Osteoblast (primary cell): ENCODE data around the gene EDEM1. TPM values are rescaled to one million over a fixed set of nuclear protein-coding genes. Genes with fewer than 3 reads are reported as not detected.

Experiments used
- DNase-seq: peaks from one replicate; pipeline ENCODE4 v3.0.0; 2011; ENCODE audit warnings: low spot score, mixed read lengths; ENCODE audit not compliant: insufficient read length; ENCODE audit errors: missing footprints
- H2AFZ ChIP-seq: 2 replicates; pipeline ENCODE4 v1.6.0; 2011; ENCODE audit warnings: mild to moderate bottlenecking, low read length
- H3K27ac ChIP-seq: 2 replicates; pipeline ENCODE4 v1.5.1; 2011; ENCODE audit warnings: mild to moderate bottlenecking, low read depth, low read length, moderate library complexity
- H3K27me3 ChIP-seq: 2 replicates; pipeline ENCODE4 v1.6.0; 2012; ENCODE audit warnings: mild to moderate bottlenecking, control low read depth, inconsistent platforms, low read length, moderate library complexity; ENCODE audit not compliant: insufficient read depth
- H3K36me3 ChIP-seq: 2 replicates; pipeline ENCODE4 v1.5.1; 2011; ENCODE audit warnings: mild to moderate bottlenecking, low read length, control low read depth, moderate library complexity; ENCODE audit not compliant: insufficient read depth
- H3K4me1 ChIP-seq: 2 replicates; pipeline ENCODE4 v1.5.1; 2011; ENCODE audit warnings: mild to moderate bottlenecking, low read length, control low read depth, moderate library complexity; ENCODE audit not compliant: insufficient read depth
- H3K4me2 ChIP-seq: 2 replicates; pipeline ENCODE4 v1.6.0; 2011; ENCODE audit warnings: mild to moderate bottlenecking, low read length; ENCODE audit not compliant: insufficient read depth
- H3K4me3 ChIP-seq: fragments of 200-600 bp; sonication (generic); 3 replicates; pipeline ENCODE4 v1.5.1; 2012; ENCODE audit warnings: mild to moderate bottlenecking, low read length, inconsistent platforms; ENCODE audit not compliant: insufficient read depth
- H3K79me2 ChIP-seq: 2 replicates; pipeline ENCODE4 v1.6.0; 2012; ENCODE audit warnings: mild to moderate bottlenecking, low read length, control low read depth, inconsistent platforms; ENCODE audit not compliant: insufficient read depth
- H3K9me3 ChIP-seq: 2 replicates; pipeline ENCODE4 v1.5.1; 2011; ENCODE audit warnings: low read depth, low read length, control low read depth
- H4K20me1 ChIP-seq: 2 replicates; pipeline ENCODE4 v1.6.0; 2012; ENCODE audit warnings: mild to moderate bottlenecking, low read length, control low read depth; ENCODE audit not compliant: insufficient read depth
- total RNA-seq: library from RNA; depleted of rRNA; stranded (reverse); fragments of >200 nt; gene quantifications from 2 replicates; pipeline ENCODE4 v1.2.3, GENCODE V29; 2012
- TF ChIP-seq, protein P1 (sequence below): IDR thresholded peaks from 2 replicates; pipeline ENCODE4 v1.5.1; 2011; ENCODE audit warnings: mild to moderate bottlenecking, low read depth, low read length, moderate library complexity; ENCODE audit errors: extremely low read depth

EDEM1 gene
- total RNA-seq, 1 donor = 38.7 TPM

GRCh38 chr3:5260992-5261501 lies 73.5 kb downstream of the EDEM1 start:
- Histone ChIP-seq H3K4me3 (no peak overlapping the region), H3K4me2 (no peak overlapping the region), H3K4me1 (no peaks in the 10 kb centered on the region), H4K20me1 (no peaks in the 10 kb centered on the region), H3K9me3 (no peaks in the 10 kb centered on the region), H3K27me3 (no peaks in the 10 kb centered on the region), H3K79me2 (no peaks in the 10 kb centered on the region), H3K27ac (no peak overlapping the region), H3K36me3 (no peaks in the 10 kb centered on the region), H2AFZ (no peak overlapping the region)
- DNase-seq = no peak
- TF ChIP-seq, protein P1, sequence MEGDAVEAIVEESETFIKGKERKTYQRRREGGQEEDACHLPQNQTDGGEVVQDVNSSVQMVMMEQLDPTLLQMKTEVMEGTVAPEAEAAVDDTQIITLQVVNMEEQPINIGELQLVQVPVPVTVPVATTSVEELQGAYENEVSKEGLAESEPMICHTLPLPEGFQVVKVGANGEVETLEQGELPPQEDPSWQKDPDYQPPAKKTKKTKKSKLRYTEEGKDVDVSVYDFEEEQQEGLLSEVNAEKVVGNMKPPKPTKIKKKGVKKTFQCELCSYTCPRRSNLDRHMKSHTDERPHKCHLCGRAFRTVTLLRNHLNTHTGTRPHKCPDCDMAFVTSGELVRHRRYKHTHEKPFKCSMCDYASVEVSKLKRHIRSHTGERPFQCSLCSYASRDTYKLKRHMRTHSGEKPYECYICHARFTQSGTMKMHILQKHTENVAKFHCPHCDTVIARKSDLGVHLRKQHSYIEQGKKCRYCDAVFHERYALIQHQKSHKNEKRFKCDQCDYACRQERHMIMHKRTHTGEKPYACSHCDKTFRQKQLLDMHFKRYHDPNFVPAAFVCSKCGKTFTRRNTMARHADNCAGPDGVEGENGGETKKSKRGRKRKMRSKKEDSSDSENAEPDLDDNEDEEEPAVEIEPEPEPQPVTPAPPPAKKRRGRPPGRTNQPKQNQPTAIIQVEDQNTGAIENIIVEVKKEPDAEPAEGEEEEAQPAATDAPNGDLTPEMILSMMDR = no peak

DNA sequence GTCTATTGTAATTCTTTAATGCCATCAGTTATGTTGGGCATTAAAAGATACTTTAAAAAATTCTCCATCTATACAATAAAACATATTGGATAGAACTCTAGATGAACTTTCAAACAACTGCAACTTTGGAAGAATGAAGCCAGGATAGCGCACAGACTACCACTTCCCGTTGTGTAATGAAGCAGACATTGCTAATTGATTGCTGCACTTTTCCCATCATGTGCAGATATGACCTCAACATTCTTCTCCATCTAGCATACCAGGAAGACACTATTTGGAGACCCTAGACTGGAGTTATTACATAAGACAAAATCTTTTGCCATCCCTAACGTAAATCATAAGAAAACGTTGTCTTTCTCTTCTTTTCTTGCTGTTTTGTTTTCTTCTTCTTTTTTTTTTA lies 75.0 kb downstream of the EDEM1 start:
- Histone ChIP-seq H4K20me1 (no peaks in the 10 kb centered on the region), H3K79me2 (no peaks in the 10 kb centered on the region), H3K9me3 (no peaks in the 10 kb centered on the region), H3K4me2 (no peak overlapping the region), H3K4me3 (no peak overlapping the region), H3K36me3 (no peaks in the 10 kb centered on the region), H2AFZ (no peak overlapping the region), H3K4me1 (no peaks in the 10 kb centered on the region), H3K27ac (no peak overlapping the region), H3K27me3 (no peaks in the 10 kb centered on the region)
- TF ChIP-seq, protein P1 = no peak
- no peak for DNase-seq

GRCh38 chr3:5264093-5264600 lies 76.6 kb downstream of the EDEM1 start:
- no peaks in the 10 kb centered on the region for H4K20me1 ChIP-seq
- no peaks in the 10 kb centered on the region for H3K27me3 ChIP-seq
- H3K79me2 ChIP-seq = no peaks in the 10 kb centered on the region
- no peaks in the 10 kb centered on the region for H3K9me3 ChIP-seq
- DNase-seq = no peak
- H2AFZ ChIP-seq = no peak overlapping the region
- H3K4me2 ChIP-seq = no peak overlapping the region
- TF ChIP-seq, protein P1 = no peak
- no peak overlapping the region for H3K4me3 ChIP-seq
- no peaks in the 10 kb centered on the region for H3K36me3 ChIP-seq
- H3K4me1 ChIP-seq = no peaks in the 10 kb centered on the region
- no peak overlapping the region for H3K27ac ChIP-seq

DNA sequence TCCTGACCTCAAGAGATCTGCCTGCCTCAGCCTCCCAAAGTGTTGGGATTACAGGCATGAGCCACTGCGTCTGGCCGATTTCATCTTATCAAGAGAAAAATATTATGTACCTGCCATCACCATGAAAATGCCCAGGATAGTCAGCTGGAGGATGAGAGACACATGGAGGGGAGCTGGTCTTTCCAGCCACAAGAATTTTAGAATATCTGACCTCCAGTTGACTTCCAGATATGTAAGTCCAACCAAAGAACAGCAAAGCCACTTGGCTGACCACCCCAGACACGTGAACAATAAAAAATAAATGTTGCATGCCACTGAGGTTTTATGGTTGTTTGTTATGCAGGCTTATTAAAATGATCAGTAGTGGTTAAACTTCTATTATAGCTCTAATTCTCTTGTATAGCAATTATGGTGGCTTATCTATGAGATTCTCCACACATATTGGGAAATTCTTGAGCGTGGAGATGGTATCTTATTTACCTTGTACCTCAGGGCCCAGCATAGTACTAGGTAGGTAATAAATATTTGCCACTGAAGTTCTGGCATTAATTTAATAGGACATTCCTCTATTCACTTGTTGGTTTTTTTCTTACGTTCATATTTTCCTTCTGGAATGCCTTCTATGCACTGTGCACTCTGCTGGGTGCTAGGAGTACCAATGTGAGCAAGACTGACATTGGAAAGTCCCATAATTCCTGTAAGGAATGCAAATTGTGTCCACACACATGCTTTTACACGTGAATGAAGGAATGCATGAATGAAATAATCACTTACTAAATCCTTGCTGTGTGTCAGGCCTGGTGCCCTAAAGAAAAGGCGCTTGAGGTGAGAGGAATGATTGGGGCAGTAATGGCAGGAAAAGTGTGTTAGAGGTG lies 77.6 kb downstream of the EDEM1 start:
- TF ChIP-seq, protein P1 = no peak
- no peak overlapping the region for H3K27ac ChIP-seq
- H3K4me2 ChIP-seq = no peak overlapping the region
- H3K79me2 ChIP-seq = no peaks in the 10 kb centered on the region
- no peaks in the 10 kb centered on the region for H4K20me1 ChIP-seq
- no peak for DNase-seq
- no peak overlapping the region for H3K4me3 ChIP-seq
- H3K36me3 ChIP-seq = no peaks in the 10 kb centered on the region
- H3K9me3 ChIP-seq = no peaks in the 10 kb centered on the region
- no peaks in the 10 kb centered on the region for H3K27me3 ChIP-seq
- H3K4me1 ChIP-seq = no peaks in the 10 kb centered on the region
- no peak overlapping the region for H2AFZ ChIP-seq
